ENCODE data around the gene DEFB121.
"Not testable (repeated sequence)": the region's sequence is repeated elsewhere in the genome, so short reads cannot be mapped to it uniquely, and the experiment has no call there.

Gene DEFB121

DNA sequence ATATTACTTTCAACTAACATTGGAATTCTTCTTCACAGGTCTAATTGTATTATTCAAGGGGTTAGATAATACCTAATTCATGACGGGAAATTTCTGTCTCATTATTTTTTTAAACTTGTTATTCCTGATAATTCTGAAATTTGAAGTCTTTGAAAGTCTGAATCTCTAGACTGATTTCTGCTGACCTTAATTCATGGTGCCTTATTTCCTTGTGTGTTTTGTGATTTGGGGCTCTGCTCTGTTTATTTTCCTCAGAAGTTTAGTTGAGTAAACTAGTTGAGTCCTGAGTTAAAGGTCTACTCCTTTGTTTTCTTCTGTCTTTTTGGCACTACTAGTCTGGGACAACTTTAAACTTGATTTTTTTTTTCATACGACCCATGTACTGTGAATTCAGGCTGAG is 31.7 kb downstream of the DEFB121 start:
- no peak overlapping the region for H3K4me3 ChIP-seq (replicated peaks; ENCODE audit: insufficient read depth, low read length)
- no peak for TF ChIP-seq SPI1 (IDR thresholded peaks at IDR 0.05; ENCODE audit: borderline replicate concordance, low read depth)
- no peak for TF ChIP-seq POLR2AphosphoS5 (IDR thresholded peaks at IDR 0.05; ENCODE audit: low read depth)
- TF ChIP-seq, protein P1, sequence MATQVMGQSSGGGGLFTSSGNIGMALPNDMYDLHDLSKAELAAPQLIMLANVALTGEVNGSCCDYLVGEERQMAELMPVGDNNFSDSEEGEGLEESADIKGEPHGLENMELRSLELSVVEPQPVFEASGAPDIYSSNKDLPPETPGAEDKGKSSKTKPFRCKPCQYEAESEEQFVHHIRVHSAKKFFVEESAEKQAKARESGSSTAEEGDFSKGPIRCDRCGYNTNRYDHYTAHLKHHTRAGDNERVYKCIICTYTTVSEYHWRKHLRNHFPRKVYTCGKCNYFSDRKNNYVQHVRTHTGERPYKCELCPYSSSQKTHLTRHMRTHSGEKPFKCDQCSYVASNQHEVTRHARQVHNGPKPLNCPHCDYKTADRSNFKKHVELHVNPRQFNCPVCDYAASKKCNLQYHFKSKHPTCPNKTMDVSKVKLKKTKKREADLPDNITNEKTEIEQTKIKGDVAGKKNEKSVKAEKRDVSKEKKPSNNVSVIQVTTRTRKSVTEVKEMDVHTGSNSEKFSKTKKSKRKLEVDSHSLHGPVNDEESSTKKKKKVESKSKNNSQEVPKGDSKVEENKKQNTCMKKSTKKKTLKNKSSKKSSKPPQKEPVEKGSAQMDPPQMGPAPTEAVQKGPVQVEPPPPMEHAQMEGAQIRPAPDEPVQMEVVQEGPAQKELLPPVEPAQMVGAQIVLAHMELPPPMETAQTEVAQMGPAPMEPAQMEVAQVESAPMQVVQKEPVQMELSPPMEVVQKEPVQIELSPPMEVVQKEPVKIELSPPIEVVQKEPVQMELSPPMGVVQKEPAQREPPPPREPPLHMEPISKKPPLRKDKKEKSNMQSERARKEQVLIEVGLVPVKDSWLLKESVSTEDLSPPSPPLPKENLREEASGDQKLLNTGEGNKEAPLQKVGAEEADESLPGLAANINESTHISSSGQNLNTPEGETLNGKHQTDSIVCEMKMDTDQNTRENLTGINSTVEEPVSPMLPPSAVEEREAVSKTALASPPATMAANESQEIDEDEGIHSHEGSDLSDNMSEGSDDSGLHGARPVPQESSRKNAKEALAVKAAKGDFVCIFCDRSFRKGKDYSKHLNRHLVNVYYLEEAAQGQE (IDR thresholded peaks at IDR 0.05; ENCODE audit: insufficient replicate concordance, low read depth) = no peak
- TF ChIP-seq, protein P2, sequence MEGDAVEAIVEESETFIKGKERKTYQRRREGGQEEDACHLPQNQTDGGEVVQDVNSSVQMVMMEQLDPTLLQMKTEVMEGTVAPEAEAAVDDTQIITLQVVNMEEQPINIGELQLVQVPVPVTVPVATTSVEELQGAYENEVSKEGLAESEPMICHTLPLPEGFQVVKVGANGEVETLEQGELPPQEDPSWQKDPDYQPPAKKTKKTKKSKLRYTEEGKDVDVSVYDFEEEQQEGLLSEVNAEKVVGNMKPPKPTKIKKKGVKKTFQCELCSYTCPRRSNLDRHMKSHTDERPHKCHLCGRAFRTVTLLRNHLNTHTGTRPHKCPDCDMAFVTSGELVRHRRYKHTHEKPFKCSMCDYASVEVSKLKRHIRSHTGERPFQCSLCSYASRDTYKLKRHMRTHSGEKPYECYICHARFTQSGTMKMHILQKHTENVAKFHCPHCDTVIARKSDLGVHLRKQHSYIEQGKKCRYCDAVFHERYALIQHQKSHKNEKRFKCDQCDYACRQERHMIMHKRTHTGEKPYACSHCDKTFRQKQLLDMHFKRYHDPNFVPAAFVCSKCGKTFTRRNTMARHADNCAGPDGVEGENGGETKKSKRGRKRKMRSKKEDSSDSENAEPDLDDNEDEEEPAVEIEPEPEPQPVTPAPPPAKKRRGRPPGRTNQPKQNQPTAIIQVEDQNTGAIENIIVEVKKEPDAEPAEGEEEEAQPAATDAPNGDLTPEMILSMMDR (IDR thresholded peaks at IDR 0.05; ENCODE audit: insufficient read depth, low read length) = no peak
- no peak for TF ChIP-seq GABPA (IDR thresholded peaks at IDR 0.05; ENCODE audit: low read depth)
- no peaks in the 10 kb centered on the region for H3K27me3 ChIP-seq (ENCODE audit: insufficient read depth, poor library complexity, severe bottlenecking)
- no peak for DNase-seq (ENCODE audit: low read depth in 1 of 2, low spot score in 1 of 2)
- no peak overlapping the region for H3K27ac ChIP-seq (replicated peaks)

DNA sequence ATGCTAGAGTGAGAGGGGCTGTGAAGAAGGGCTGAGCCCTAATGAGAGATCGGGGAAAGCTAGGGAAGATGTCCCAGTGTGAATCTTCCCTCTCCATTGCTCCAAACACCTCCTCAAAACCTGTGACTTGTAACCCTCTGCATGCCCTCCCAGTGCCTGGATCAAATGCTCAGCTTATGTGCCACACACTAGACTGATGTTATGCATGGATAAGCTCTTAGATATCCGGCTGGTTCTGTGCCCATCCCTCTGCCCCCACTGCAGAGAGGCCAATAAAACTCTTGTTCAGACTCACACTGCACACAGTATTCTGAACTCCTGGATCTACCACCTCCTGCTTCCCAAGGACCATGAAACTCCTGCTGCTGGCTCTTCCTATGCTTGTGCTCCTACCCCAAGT is 37.7 kb downstream of the DEFB121 start, which contains the start of gene DEFB118:
Gene DEFB118, plus strand, starts transcription at position 301 of the 400 bp plus-strand sequence. Its CDS starts 50 bp downstream, at position 351.
- H3K27me3 ChIP-seq (ENCODE audit: insufficient read depth, poor library complexity, severe bottlenecking) = no peaks in the 10 kb centered on the region
- no peak within 1 kb of the TSS for H3K27ac ChIP-seq (replicated peaks)
- H3K4me3 ChIP-seq (replicated peaks; ENCODE audit: insufficient read depth, low read length) = no peak within 1 kb of the TSS
- no peak for DNase-seq (ENCODE audit: low read depth in 1 of 2, low spot score in 1 of 2)
- no peak for TF ChIP-seq POLR2AphosphoS5 (IDR thresholded peaks at IDR 0.05; ENCODE audit: low read depth)
- TF ChIP-seq SPI1 (IDR thresholded peaks at IDR 0.05; ENCODE audit: borderline replicate concordance, low read depth) = no peak
- TF ChIP-seq, protein P1 (IDR thresholded peaks at IDR 0.05; ENCODE audit: insufficient replicate concordance, low read depth) = no peak
- no peak for TF ChIP-seq GABPA (IDR thresholded peaks at IDR 0.05; ENCODE audit: low read depth)
- TF ChIP-seq, protein P2 (IDR thresholded peaks at IDR 0.05; ENCODE audit: insufficient read depth, low read length) = no peak

DNA sequence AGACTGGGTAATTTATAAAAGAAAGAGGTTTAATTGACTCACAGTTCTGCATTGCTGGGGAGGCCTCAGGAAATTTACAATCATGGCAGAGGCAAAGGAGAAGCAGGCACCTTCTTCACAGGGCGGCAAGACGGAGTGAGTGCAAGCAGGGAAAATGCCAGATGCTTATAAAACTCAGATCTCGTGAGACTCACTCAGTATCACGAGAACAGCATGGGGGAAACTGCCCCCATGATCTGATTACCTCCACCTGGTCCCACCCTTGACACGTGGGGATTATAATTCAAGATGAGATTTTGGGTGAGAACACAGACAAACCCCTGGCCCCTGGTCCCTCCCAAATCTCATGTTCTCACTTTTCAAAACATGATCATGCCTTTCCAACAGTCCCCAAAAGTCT is 41.7 kb downstream of the DEFB121 start:
- not testable (repeated sequence) for DNase-seq (ENCODE audit: low read depth in 1 of 2, low spot score in 1 of 2); H3K27me3 ChIP-seq (ENCODE audit: insufficient read depth, poor library complexity, severe bottlenecking); H3K27ac ChIP-seq (replicated peaks); H3K4me3 ChIP-seq (replicated peaks; ENCODE audit: insufficient read depth, low read length)

DNA sequence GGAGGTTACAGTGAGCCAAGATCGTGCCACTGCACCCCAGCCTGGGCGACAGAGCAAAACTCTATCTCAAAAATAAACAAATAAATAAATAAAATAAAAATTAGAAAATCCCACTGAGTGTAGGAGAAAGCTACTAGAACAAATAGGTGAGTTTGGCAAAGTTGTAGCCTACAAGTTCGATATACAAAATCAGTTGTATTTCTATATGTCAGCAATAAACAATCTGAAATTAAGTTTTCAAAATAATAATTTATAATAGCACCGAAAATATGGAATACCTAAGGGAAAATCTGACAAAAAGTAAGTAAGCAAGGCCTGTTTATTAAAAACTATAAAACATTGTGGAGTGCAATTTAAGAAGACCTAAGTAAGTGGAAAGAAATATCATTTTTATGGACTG is 42.7 kb downstream of the DEFB121 start:
- H3K27me3 ChIP-seq (ENCODE audit: insufficient read depth, poor library complexity, severe bottlenecking) = no peaks in the 10 kb centered on the region
- no peak overlapping the region for H3K4me3 ChIP-seq (replicated peaks; ENCODE audit: insufficient read depth, low read length)
- TF ChIP-seq GABPA (IDR thresholded peaks at IDR 0.05; ENCODE audit: low read depth) (no peak), POLR2AphosphoS5 (IDR thresholded peaks at IDR 0.05; ENCODE audit: low read depth) (no peak)

DNA sequence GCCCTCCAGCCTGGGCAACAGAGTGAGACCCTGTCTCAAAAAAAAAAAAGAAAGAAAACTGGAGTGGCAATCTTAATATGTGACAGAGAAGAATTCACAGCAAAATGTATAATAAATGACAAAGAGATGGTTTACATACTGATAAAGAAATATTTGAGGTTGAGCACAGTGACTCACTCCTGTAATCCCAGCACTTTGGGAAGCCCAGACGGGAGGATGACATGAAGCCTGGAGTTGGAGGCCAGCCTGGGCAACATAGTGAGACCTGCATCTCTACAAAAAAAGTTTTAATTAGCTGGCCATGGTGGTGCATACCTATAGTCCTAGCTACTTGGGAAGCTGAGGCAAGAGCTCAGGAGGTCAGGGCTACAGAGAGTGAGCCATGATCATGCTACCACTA is 50.0 kb downstream of the DEFB121 start:
- Histone ChIP-seq H3K27me3 (ENCODE audit: insufficient read depth, poor library complexity, severe bottlenecking) (no peaks in the 10 kb centered on the region), H3K27ac (replicated peaks) (no peak overlapping the region), H3K4me3 (replicated peaks; ENCODE audit: insufficient read depth, low read length) (no peak overlapping the region)
- TF ChIP-seq POLR2AphosphoS5 (IDR thresholded peaks at IDR 0.05; ENCODE audit: low read depth) (no peak), SPI1 (IDR thresholded peaks at IDR 0.05; ENCODE audit: borderline replicate concordance, low read depth) (no peak), GABPA (IDR thresholded peaks at IDR 0.05; ENCODE audit: low read depth) (no peak)
- TF ChIP-seq, protein P2 (IDR thresholded peaks at IDR 0.05; ENCODE audit: insufficient read depth, low read length) = no peak
- TF ChIP-seq, protein P1 (IDR thresholded peaks at IDR 0.05; ENCODE audit: insufficient replicate concordance, low read depth) = no peak
- no peak for DNase-seq (ENCODE audit: low read depth in 1 of 2, low spot score in 1 of 2)

More for the DNA sequence above, 42.7 kb downstream of the DEFB121 start:
- DNase-seq (ENCODE audit: low read depth in 1 of 2, low spot score in 1 of 2) = no peak
- no peak overlapping the region for H3K27ac ChIP-seq (replicated peaks)
